Measurements from ENCODE around the gene PANX3. TPM values are rescaled to one million over a fixed set of nuclear protein-coding genes. Genes with fewer than 3 reads are reported as not detected.

The PANX3 gene
- total RNA-seq, 1 experiment from 2014 or later = not detected

DNA sequence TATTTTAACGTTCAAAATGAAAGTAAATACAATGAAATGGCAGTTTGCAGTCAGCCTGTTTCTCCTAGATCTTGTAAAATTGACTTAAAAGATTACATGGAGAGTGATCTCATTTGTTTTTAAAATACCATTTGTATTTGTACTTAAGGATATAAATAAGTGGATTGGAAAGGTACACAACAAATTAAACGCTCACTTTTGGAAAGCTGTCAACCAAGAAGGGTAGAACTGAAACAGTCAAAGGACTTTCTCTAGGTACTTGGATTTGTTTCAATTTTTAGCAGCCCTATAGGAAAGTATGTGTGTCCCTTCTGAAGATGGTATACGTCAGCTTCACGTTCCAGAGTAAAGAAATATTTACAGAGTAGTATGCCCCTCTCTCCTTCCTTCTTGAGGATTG lies 18.7 kb downstream of the PANX3 start:
- Mint-ChIP-seq H3K4me3 (no peak overlapping the region), H3K9me3 (no peaks in the 10 kb centered on the region), H3K27me3 (ENCODE audit: low read depth) (no peaks in the 10 kb centered on the region), H3K27ac (no peak overlapping the region), H3K36me3 (ENCODE audit: insufficient read depth in 1 of 3, low read depth in 3 of 3) (peaks cover 31 to 83% (median 78%) of the 10 kb centered on the region in 3 experiments; a peak in 6 of 7 replicates), H3K4me1 (no peaks in the 10 kb centered on the region)
- Histone ChIP-seq H3K4me1 (ENCODE audit: insufficient read depth, low read length) (no peaks in the 10 kb centered on the region), H2BK15ac (ENCODE audit: low read depth, low read length) (no peak overlapping the region), H3K23ac (ENCODE audit: insufficient read length, low read depth, low read length) (no peak overlapping the region), H3K9ac (ENCODE audit: extremely low read depth, insufficient read length, low read length) (no peak overlapping the region), H3K9me3 (ENCODE audit: control insufficient read depth, low read depth, low read length) (no peaks in the 10 kb centered on the region), H2AK5ac (ENCODE audit: insufficient read length, low read length) (no peak overlapping the region), H3K18ac (ENCODE audit: insufficient read length, low read depth, low read length) (no peak overlapping the region), H3K4ac (ENCODE audit: low read depth, low read length) (no peak overlapping the region), H3K27ac (ENCODE audit: insufficient read length, low read depth, low read length) (no peak overlapping the region), H3K79me2 (ENCODE audit: insufficient read depth, low read length) (no peaks in the 10 kb centered on the region), H4K8ac (replicated peaks; ENCODE audit: insufficient read length, low read depth, low read length) (no peak overlapping the region), H3K56ac (ENCODE audit: insufficient read length, low read depth, low read length) (no peak overlapping the region), H4K20me1 (ENCODE audit: control insufficient read depth, insufficient read depth, insufficient read length) (no peaks in the 10 kb centered on the region), H3K14ac (ENCODE audit: insufficient read depth, low read length) (no peak overlapping the region), H4K91ac (ENCODE audit: insufficient read length, low read depth, low read length) (no peak overlapping the region), H2BK12ac (ENCODE audit: insufficient read length, low read depth, low read length) (no peak overlapping the region), H4K5ac (ENCODE audit: insufficient read length, low read depth, low read length) (no peak overlapping the region), H3K4me2 (ENCODE audit: insufficient read depth, insufficient read length, low read length) (no peak overlapping the region), H3K79me1 (ENCODE audit: insufficient read depth, low read depth, low read length, poor library complexity, severe bottlenecking) (peaks cover 3% of the 10 kb centered on the region), H2BK20ac (ENCODE audit: low read depth, low read length, poor library complexity, severe bottlenecking) (no peak overlapping the region), H2AFZ (ENCODE audit: low read length) (no peak overlapping the region), H3T11ph (ENCODE audit: low read length) (no peak overlapping the region), H3K27me3 (ENCODE audit: insufficient read depth, low read length) (no peaks in the 10 kb centered on the region), H2BK120ac (ENCODE audit: low read depth, low read length, poor library complexity, severe bottlenecking) (no peak overlapping the region), H2BK5ac (ENCODE audit: insufficient read length, low read length) (no peak overlapping the region), H3K23me2 (ENCODE audit: insufficient read length, low read depth, low read length, poor library complexity, severe bottlenecking) (no peaks in the 10 kb centered on the region)
- WGBS (ENCODE audit: extremely low coverage, insufficient read length, low lambda C conversion rate) = no CpG with 5 or more reads among the region's 4 CpGs
- TF ChIP-seq, protein P1, sequence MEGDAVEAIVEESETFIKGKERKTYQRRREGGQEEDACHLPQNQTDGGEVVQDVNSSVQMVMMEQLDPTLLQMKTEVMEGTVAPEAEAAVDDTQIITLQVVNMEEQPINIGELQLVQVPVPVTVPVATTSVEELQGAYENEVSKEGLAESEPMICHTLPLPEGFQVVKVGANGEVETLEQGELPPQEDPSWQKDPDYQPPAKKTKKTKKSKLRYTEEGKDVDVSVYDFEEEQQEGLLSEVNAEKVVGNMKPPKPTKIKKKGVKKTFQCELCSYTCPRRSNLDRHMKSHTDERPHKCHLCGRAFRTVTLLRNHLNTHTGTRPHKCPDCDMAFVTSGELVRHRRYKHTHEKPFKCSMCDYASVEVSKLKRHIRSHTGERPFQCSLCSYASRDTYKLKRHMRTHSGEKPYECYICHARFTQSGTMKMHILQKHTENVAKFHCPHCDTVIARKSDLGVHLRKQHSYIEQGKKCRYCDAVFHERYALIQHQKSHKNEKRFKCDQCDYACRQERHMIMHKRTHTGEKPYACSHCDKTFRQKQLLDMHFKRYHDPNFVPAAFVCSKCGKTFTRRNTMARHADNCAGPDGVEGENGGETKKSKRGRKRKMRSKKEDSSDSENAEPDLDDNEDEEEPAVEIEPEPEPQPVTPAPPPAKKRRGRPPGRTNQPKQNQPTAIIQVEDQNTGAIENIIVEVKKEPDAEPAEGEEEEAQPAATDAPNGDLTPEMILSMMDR (conservative IDR thresholded peaks at IDR 0.05) = no peak
- DNase-seq = no peak
